WTC11 (cell line): ENCODE results near the gene ANTXR1. TPM values are rescaled to one million over a fixed set of nuclear protein-coding genes. Genes with fewer than 3 reads are reported as not detected.

Experiments used
- ATAC-seq: fragments of 200-7000 bp; cut with Tn5 transposase; 2 replicates; pipeline ENCODE4 v1.10.0; 2021; ENCODE audit warnings: mild to moderate bottlenecking, moderate library complexity
- CTCF ChIA-PET: fragments of 300-600 bp; sonication (Branson Sonifier 250); formaldehyde crosslinking; loops from one replicate; lab custom pipeline; 2021; ENCODE audit warnings: antibody characterized with exemption; lab: Charles Lee
- POLR2A ChIA-PET: fragments of 350-600 bp; sonication (Branson Sonifier 250); formaldehyde crosslinking; loops from one replicate; lab custom pipeline; 2021; ENCODE audit warnings: antibody characterized with exemption; lab: Charles Lee
- DNase-seq: peaks from one replicate; pipeline ENCODE4 v3.0.0; 2021; ENCODE audit warnings: low spot score
- H3K27ac Mint-ChIP-seq: 2 replicates; pipeline ENCODE4 v1.8.0; 2021; ENCODE audit warnings: mixed read lengths
- H3K27me3 Mint-ChIP-seq: 2 replicates; pipeline ENCODE4 v1.8.0; 2021; ENCODE audit warnings: low read depth, mild to moderate bottlenecking, moderate library complexity, mixed read lengths
- H3K36me3 Mint-ChIP-seq: 2 replicates; pipeline ENCODE4 v1.8.0; 2021; ENCODE audit warnings: mixed read lengths
- H3K4me1 Mint-ChIP-seq: 2 replicates; pipeline ENCODE4 v1.8.0; 2022; ENCODE audit warnings: mixed read lengths
- H3K4me3 Mint-ChIP-seq: 2 replicates; pipeline ENCODE4 v1.8.0; 2021; ENCODE audit warnings: mild to moderate bottlenecking, moderate library complexity, mixed read lengths
- H3K9me3 Mint-ChIP-seq: 2 replicates; pipeline ENCODE4 v1.8.0; 2021; ENCODE audit warnings: mixed read lengths
- AFF4 ChIP-seq: sonication (generic); formaldehyde crosslinking; IDR thresholded peaks from 2 replicates; pipeline ENCODE4 v1.8.1; 2023; ENCODE audit warnings: mild to moderate bottlenecking, missing genetic modification reagents, borderline replicate concordance
- ATF6 ChIP-seq: sonication (generic); formaldehyde crosslinking; IDR thresholded peaks from 2 replicates; pipeline ENCODE4 v1.8.1; 2023; ENCODE audit warnings: mild to moderate bottlenecking, missing genetic modification reagents
- ETV6 ChIP-seq: sonication (generic); formaldehyde crosslinking; IDR thresholded peaks from 2 replicates; pipeline ENCODE4 v1.8.1; 2022; ENCODE audit warnings: mild to moderate bottlenecking, missing genetic modification reagents
- FOXJ3 ChIP-seq: sonication (generic); formaldehyde crosslinking; IDR thresholded peaks from 2 replicates; pipeline ENCODE4 v1.9.0; 2021; ENCODE audit warnings: missing genetic modification reagents, mild to moderate bottlenecking, borderline replicate concordance
- FOXK1 ChIP-seq: sonication (generic); formaldehyde crosslinking; IDR thresholded peaks from 2 replicates; pipeline ENCODE4 v1.8.0; 2022; ENCODE audit warnings: mild to moderate bottlenecking, moderate library complexity, missing genetic modification reagents
- GABPB1 ChIP-seq: sonication (generic); formaldehyde crosslinking; IDR thresholded peaks from 2 replicates; pipeline ENCODE4 v1.8.1; 2023; ENCODE audit warnings: mild to moderate bottlenecking, missing genetic modification reagents
- GTF2I ChIP-seq: fragments of 250-450 bp; sonication (Bioruptor Pico); conservative IDR thresholded peaks from 2 replicates; pipeline ENCODE4 v1.4.0; 2021; ENCODE audit warnings: mild to moderate bottlenecking
- IRF2 ChIP-seq: sonication (generic); formaldehyde crosslinking; IDR thresholded peaks from 2 replicates; pipeline ENCODE4 v1.8.0; 2022; ENCODE audit warnings: low read depth, missing genetic modification reagents, borderline replicate concordance
- NFATC4 ChIP-seq: fragments of 250-450 bp; sonication (Bioruptor Pico); IDR thresholded peaks from 2 replicates; pipeline ENCODE4 v1.9.0; 2021; ENCODE audit warnings: mild to moderate bottlenecking
- PREB ChIP-seq: sonication (generic); formaldehyde crosslinking; IDR thresholded peaks from 2 replicates; pipeline ENCODE4 v1.8.1; 2022; ENCODE audit warnings: mild to moderate bottlenecking, missing genetic modification reagents, moderate library complexity, borderline replicate concordance
- SMAD4 ChIP-seq: sonication (generic); formaldehyde crosslinking; IDR thresholded peaks from 2 replicates; pipeline ENCODE4 v1.8.0; 2022; ENCODE audit warnings: mild to moderate bottlenecking, missing genetic modification reagents
- SP1 ChIP-seq: sonication (generic); formaldehyde crosslinking; conservative IDR thresholded peaks from 2 replicates; pipeline ENCODE4 v1.8.1; 2022; ENCODE audit warnings: missing genetic modification reagents
- STAT6 ChIP-seq: sonication (generic); formaldehyde crosslinking; conservative IDR thresholded peaks from 2 replicates; pipeline ENCODE4 v1.8.1; 2023; ENCODE audit warnings: mild to moderate bottlenecking, low read depth, missing genetic modification reagents, moderate library complexity
- ZBTB21 ChIP-seq: sonication (generic); formaldehyde crosslinking; IDR thresholded peaks from 2 replicates; pipeline ENCODE4 v1.8.1; 2023; ENCODE audit warnings: mild to moderate bottlenecking, missing genetic modification reagents, borderline replicate concordance
- ZNF121 ChIP-seq: sonication (generic); formaldehyde crosslinking; IDR thresholded peaks from 2 replicates; pipeline ENCODE4 v1.8.0; 2023; ENCODE audit warnings: missing genetic modification reagents
- ZNF219 ChIP-seq: sonication (generic); formaldehyde crosslinking; IDR thresholded peaks from 2 replicates; pipeline ENCODE4 v1.8.0; 2023; ENCODE audit warnings: missing genetic modification reagents, mild to moderate bottlenecking, borderline replicate concordance
- ZNF232 ChIP-seq: sonication (generic); formaldehyde crosslinking; IDR thresholded peaks from 2 replicates; pipeline ENCODE4 v1.8.0; 2022; ENCODE audit warnings: mild to moderate bottlenecking, missing genetic modification reagents
- ZNF263 ChIP-seq: sonication (generic); formaldehyde crosslinking; IDR thresholded peaks from 2 replicates; pipeline ENCODE4 v1.8.1; 2022; ENCODE audit warnings: low read depth, mild to moderate bottlenecking, moderate library complexity, missing genetic modification reagents
- ZNF281 ChIP-seq: sonication (generic); formaldehyde crosslinking; IDR thresholded peaks from 2 replicates; pipeline ENCODE4 v1.8.0; 2023; ENCODE audit warnings: mild to moderate bottlenecking, missing genetic modification reagents
- ZSCAN18 ChIP-seq: fragments of 250-450 bp; sonication (Bioruptor Pico); IDR thresholded peaks from 2 replicates; pipeline ENCODE4 v2.1.2; 2022; ENCODE audit warnings: mild to moderate bottlenecking, moderate library complexity
- total RNA-seq: library from RNA; stranded (reverse); gene quantifications from 3 replicates; pipeline ENCODE4 v1.2.3, GENCODE V29; 2021

ANTXR1 gene
- total RNA-seq, 1 experiment from 2014 or later = 30.0 TPM

- DNase-seq = no peak
- TF ChIP-seq ZNF121 (CRISPR knock-in tag) (no peak), ZSCAN18 (no peak)
- ChIA-PET CTCF (no interaction called here), POLR2A (no interaction called here)
- Mint-ChIP-seq H3K9me3 (peaks cover 15% of the 10 kb centered on the region), H3K36me3 (peaks cover 17% of the 10 kb centered on the region), H3K4me3 (no peak overlapping the region), H3K27me3 (no peaks in the 10 kb centered on the region; the same call in 1 of the 2 replicates), H3K4me1 (peaks cover 6% of the 10 kb centered on the region), H3K27ac (no peak overlapping the region)
- ATAC-seq = no peak
These were observed 190.4 kb downstream of the ANTXR1 start for GRCh38 chr2:69203166-69203985.

- Mint-ChIP-seq H3K9me3 (peaks cover 15% of the 10 kb centered on the region), H3K4me3 (no peak overlapping the region), H3K27ac (no peak overlapping the region)
- ATAC-seq = no peak
- TF ChIP-seq ATF6 (CRISPR knock-in tag) = no peak
- TF ChIP-seq ZNF281 = no peak
- TF ChIP-seq PREB (CRISPR knock-in tag) = no peak
- TF ChIP-seq ZNF263 (CRISPR knock-in tag) = no peak
- no peak for TF ChIP-seq ETV6 (CRISPR knock-in tag)
- TF ChIP-seq ZNF219 = no peak
- TF ChIP-seq ZNF232 (CRISPR knock-in tag) = no peak
- TF ChIP-seq ZNF121 (CRISPR knock-in tag) = no peak
- no peak for TF ChIP-seq SP1 (CRISPR knock-in tag)
- TF ChIP-seq GABPB1 = no peak
- no peak for TF ChIP-seq FOXJ3
- no peak for TF ChIP-seq FOXK1 (CRISPR knock-in tag)
- no peak for TF ChIP-seq AFF4
- TF ChIP-seq STAT6 = no peak
- no peak for TF ChIP-seq SMAD4
- no peak for TF ChIP-seq NFATC4 (CRISPR knock-in tag)
- TF ChIP-seq GTF2I (CRISPR knock-in tag) = no peak
- no peak for TF ChIP-seq IRF2 (CRISPR knock-in tag)
- TF ChIP-seq ZBTB21 (CRISPR knock-in tag) = no peak
- TF ChIP-seq, all 79 proteins: peak for 0
- CTCF ChIA-PET = no interaction called here
- Mint-ChIP-seq H3K36me3 (peaks cover 20% of the 10 kb centered on the region), H3K4me1 (peaks cover 6% of the 10 kb centered on the region), H3K27me3 (no peaks in the 10 kb centered on the region; the same call in 1 of the 2 replicates)
- POLR2A ChIA-PET = no interaction called here
- DNase-seq = no peak
These were observed 191.7 kb downstream of the ANTXR1 start for GRCh38 chr2:69204654-69205053.
